ENCODE data around the gene CX3CL1.
"Not testable (repeated sequence)": the region's sequence is repeated elsewhere in the genome, so short reads cannot be mapped to it uniquely, and the experiment has no call there.

The CX3CL1 gene

DNA sequence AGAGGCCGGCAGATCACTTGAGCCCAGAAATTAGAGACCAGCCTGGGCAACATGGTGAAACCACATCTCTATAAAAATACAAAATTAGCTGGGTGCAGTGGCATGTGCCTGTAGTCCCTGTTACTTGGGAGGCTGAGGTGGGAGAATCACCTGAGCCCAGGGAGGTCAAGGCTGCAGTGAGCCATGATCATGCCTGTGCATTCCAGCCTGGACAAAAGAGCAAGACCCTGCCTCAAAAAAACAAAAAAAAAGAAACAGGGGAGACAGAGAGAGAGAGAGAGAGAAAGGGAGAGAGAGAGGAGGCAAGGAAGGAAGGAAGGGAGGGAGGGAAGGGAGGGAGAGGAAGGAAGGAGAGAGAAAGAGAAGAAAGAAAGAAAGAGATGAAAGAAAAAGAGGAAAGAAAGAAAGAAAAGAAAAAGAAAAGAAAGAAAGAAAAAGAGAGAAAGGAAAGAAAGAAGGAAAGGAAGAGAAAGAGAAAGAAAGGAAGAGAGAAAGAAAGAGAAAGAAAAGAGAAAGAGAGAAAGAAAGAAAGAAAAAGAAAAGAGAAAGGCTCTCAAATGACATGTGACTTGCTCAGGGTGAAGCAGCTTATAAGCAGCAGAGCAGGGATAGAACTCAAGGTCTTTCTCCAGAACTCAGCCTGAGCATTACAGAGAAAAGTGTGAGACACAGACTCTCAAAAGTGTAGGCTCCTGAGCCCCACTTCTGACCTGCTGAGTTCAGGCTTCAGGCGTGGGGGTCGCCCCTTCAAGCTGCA, 15.5 kb downstream of the CX3CL1 start:
- no peaks in the 10 kb centered on the region for H3K9me3 ChIP-seq (ENCODE audit: control insufficient read depth, insufficient read depth, low read length)
- H3K4me1 ChIP-seq (ENCODE audit: control insufficient read depth, insufficient read depth, low read length): no peaks in the 10 kb centered on the region
- no peak overlapping the region for H3K9ac ChIP-seq (ENCODE audit: low read depth, low read length)
- no peaks in the 10 kb centered on the region for H3K36me3 ChIP-seq (ENCODE audit: control insufficient read depth, insufficient read depth, low read length)
- no peaks in the 10 kb centered on the region for H3K27me3 ChIP-seq (ENCODE audit: control insufficient read depth, insufficient read depth, low read length)
- no peak overlapping the region for H3K4me3 ChIP-seq (ENCODE audit: low read depth, low read length)

DNA sequence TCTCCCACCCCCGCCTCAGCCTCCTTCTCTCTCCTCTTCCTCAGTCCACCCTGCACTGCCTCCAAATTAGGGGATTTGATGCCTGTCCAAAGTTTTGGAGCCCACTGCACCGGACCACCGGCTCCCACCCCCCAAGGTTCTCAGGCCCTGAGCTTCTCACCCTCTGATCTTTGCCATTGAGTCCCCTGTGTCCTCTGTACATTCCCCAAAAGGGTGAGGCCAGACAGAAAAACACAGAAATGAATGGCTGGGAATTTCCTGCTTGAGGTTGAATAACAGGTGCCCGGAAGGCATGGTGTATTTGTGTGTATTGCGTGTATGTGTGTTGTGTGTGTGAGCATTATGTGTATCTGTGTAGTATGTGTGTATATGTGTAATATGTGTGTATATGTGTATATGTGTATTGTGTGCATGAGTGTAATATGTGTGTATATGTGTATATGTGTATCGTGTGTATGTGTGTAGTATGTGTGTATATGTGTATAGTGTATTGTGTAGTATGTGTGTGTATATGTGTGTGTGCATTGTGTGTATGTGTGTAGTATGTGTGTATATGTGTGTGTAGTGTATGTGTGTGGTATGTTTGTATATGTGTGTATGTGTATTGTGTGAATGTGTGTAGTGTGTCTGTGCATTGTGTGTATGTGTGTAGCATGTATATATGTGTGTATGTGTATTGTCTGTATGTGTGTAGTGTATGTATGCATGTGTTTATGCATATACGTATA, 16.2 kb downstream of the CX3CL1 start:
- H3K4me3 ChIP-seq (ENCODE audit: low read depth, low read length): no peak overlapping the region

DNA sequence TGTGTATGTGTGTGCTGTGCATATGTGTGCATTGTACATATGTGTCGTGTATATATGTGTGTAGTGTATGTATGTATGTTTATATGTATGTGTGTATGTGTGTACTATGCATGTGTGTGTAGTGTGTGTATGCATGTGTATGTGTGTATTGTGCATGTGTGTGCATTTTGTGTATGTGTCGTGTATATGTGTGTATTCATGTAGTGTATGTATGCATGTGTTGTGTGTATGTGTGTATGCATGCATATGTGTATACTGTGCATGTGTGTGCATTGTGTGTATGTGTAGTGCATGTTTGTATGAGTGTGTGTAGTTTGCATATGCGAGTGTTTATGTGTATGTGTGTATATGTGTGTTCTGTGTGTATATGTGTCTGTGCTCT, 16.8 kb downstream of the CX3CL1 start:
- Histone ChIP-seq H3K36me3 (ENCODE audit: control insufficient read depth, insufficient read depth, low read length) (no peaks in the 10 kb centered on the region), H3K4me1 (ENCODE audit: control insufficient read depth, insufficient read depth, low read length) (no peaks in the 10 kb centered on the region), H3K9me3 (ENCODE audit: control insufficient read depth, insufficient read depth, low read length) (no peaks in the 10 kb centered on the region), H3K4me3 (ENCODE audit: low read depth, low read length) (no peak overlapping the region), H3K9ac (ENCODE audit: low read depth, low read length) (no peak overlapping the region), H3K27me3 (ENCODE audit: control insufficient read depth, insufficient read depth, low read length) (no peaks in the 10 kb centered on the region)

More for the DNA sequence above, 16.2 kb downstream of the CX3CL1 start:
- H3K36me3 ChIP-seq (ENCODE audit: control insufficient read depth, insufficient read depth, low read length): no peaks in the 10 kb centered on the region
- no peaks in the 10 kb centered on the region for H3K4me1 ChIP-seq (ENCODE audit: control insufficient read depth, insufficient read depth, low read length)
- no peaks in the 10 kb centered on the region for H3K9me3 ChIP-seq (ENCODE audit: control insufficient read depth, insufficient read depth, low read length)
- no peak overlapping the region for H3K9ac ChIP-seq (ENCODE audit: low read depth, low read length)
- H3K27me3 ChIP-seq (ENCODE audit: control insufficient read depth, insufficient read depth, low read length): no peaks in the 10 kb centered on the region

DNA sequence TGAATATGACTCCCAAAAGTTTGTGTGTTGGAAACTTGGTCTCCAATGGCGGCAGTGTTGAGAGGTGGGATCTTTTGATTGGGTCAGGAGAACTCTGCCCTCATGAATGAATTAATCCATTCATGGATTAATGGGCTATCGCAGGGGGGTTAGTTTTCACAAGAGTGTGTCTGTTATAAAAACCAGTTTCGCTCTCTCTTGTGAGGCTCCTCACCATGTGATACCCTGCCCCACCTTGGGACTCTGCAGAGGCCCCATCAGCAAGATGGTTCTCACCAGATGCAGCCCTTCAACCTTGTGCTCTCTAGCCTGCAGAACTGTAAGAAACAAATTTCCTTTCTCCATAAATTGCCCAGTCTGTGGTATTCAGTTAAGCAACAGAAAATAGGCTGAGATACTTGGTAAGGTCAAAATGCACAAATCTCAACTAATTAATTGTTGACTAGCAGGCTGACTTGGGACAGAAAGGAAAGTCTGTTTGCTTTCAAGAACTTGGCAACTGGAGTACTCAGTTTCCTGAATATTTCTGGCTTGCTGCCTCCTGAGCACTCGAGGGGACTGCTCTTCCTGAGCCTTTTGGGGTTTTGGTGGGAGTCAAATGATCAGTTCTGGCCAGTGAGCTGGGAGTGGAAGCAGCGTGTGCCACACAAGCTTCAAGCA, 18.5 kb downstream of the CX3CL1 start:
- no peaks in the 10 kb centered on the region for H3K27me3 ChIP-seq (ENCODE audit: control insufficient read depth, insufficient read depth, low read length)
- H3K9me3 ChIP-seq (ENCODE audit: control insufficient read depth, insufficient read depth, low read length): no peaks in the 10 kb centered on the region
- H3K9ac ChIP-seq (ENCODE audit: low read depth, low read length): no peak overlapping the region
- H3K36me3 ChIP-seq (ENCODE audit: control insufficient read depth, insufficient read depth, low read length): no peaks in the 10 kb centered on the region
- no peak overlapping the region for H3K4me3 ChIP-seq (ENCODE audit: low read depth, low read length)
- H3K4me1 ChIP-seq (ENCODE audit: control insufficient read depth, insufficient read depth, low read length): no peaks in the 10 kb centered on the region

DNA sequence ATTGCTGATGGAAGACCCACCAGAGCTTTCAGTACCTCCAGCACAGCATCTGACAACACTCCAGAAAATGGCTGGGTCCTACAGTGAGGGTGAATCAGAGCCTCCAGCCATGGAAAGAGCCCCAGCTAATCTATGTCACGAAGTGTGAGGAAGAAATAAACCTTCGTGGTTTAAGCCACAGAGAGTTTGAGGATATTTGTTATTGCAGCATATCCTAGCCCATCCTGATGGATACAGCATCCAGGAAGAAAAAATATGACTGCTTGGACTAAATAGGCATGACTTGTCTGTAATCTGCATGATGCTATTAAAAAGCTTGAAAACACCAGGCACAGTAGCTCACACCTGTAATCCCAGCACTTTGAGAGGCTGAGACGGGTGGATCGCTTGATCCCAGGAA, 19.0 kb downstream of the CX3CL1 start:
- Histone ChIP-seq H3K9ac (ENCODE audit: low read depth, low read length) (no peak overlapping the region), H3K9me3 (ENCODE audit: control insufficient read depth, insufficient read depth, low read length) (no peaks in the 10 kb centered on the region), H3K36me3 (ENCODE audit: control insufficient read depth, insufficient read depth, low read length) (no peaks in the 10 kb centered on the region), H3K27me3 (ENCODE audit: control insufficient read depth, insufficient read depth, low read length) (no peaks in the 10 kb centered on the region), H3K4me3 (ENCODE audit: low read depth, low read length) (no peak overlapping the region), H3K4me1 (ENCODE audit: control insufficient read depth, insufficient read depth, low read length) (no peaks in the 10 kb centered on the region)

DNA sequence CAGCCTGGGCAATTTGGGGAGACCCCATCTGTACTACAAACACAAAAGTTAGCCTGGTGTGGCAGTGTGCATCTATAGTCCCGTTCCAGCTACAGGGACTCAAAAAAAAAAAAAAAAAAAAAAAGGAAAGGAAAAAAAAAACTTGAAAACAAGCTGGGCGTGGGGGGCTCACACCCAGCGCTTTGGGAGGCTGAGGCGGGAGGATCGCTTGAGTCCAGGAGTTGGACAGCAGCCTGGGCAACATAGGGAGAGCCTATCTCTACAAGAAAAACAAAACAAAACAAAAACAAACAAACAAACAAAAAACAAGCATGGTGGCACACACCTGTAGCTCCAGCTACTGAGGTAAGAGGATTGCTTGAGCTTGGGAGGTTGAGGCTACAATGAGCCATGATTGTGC, 19.4 kb downstream of the CX3CL1 start:
- Histone ChIP-seq H3K27me3 (ENCODE audit: control insufficient read depth, insufficient read depth, low read length) (no peaks in the 10 kb centered on the region), H3K4me3 (ENCODE audit: low read depth, low read length) (no peak overlapping the region), H3K9me3 (ENCODE audit: control insufficient read depth, insufficient read depth, low read length) (no peaks in the 10 kb centered on the region), H3K9ac (ENCODE audit: low read depth, low read length) (no peak overlapping the region), H3K36me3 (ENCODE audit: control insufficient read depth, insufficient read depth, low read length) (no peaks in the 10 kb centered on the region), H3K4me1 (ENCODE audit: control insufficient read depth, insufficient read depth, low read length) (no peaks in the 10 kb centered on the region)

DNA sequence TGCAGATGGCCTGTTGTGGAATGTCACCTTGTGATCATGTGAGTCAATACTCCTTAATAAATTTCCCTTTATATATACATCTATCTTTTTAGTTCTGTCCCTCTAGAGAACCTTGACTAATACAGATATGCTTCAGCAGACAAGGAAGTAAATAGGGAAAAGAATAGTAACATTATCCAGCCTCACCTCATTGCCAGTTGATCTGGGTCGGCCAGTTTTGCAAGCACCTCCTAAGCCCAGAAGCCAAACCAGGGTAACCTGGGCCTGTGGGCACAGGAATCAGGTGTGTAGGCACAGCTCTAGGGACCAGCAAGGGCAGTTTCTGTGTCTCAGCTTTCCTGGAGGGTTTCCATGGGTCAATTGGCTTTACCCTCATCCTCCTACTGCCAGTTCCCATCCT, 20.4 kb downstream of the CX3CL1 start:
- Histone ChIP-seq H3K36me3 (ENCODE audit: control insufficient read depth, insufficient read depth, low read length) (no peaks in the 10 kb centered on the region), H3K4me1 (ENCODE audit: control insufficient read depth, insufficient read depth, low read length) (no peaks in the 10 kb centered on the region), H3K9me3 (ENCODE audit: control insufficient read depth, insufficient read depth, low read length) (no peaks in the 10 kb centered on the region), H3K9ac (ENCODE audit: low read depth, low read length) (no peak overlapping the region), H3K4me3 (ENCODE audit: low read depth, low read length) (no peak overlapping the region), H3K27me3 (ENCODE audit: control insufficient read depth, insufficient read depth, low read length) (no peaks in the 10 kb centered on the region)

DNA sequence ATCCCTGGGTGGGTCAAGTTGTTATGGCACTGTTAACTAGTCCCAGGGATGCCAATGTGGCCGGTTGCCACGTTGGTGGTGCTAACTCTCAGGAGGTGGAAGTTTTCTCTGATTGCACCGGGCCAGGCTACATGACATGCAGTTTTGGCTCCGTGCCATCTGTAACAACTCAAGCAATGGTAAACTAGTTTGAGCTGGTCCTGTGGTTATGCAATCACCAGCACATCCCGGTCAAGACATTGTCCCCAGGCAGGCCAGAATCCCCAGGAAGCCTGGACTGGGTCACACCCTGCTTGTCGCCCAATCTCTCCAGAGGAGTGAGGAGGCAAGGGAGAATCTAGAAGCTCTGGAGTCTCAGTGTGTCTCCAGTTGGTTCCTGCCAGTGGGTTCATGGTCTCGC, 22.2 kb downstream of the CX3CL1 start:
- H3K9ac ChIP-seq (ENCODE audit: low read depth, low read length): no peak overlapping the region
- no peaks in the 10 kb centered on the region for H3K27me3 ChIP-seq (ENCODE audit: control insufficient read depth, insufficient read depth, low read length)
- H3K4me1 ChIP-seq (ENCODE audit: control insufficient read depth, insufficient read depth, low read length): no peaks in the 10 kb centered on the region
- H3K9me3 ChIP-seq (ENCODE audit: control insufficient read depth, insufficient read depth, low read length): no peaks in the 10 kb centered on the region
- H3K36me3 ChIP-seq (ENCODE audit: control insufficient read depth, insufficient read depth, low read length): no peaks in the 10 kb centered on the region
- H3K4me3 ChIP-seq (ENCODE audit: low read depth, low read length): no peak overlapping the region

DNA sequence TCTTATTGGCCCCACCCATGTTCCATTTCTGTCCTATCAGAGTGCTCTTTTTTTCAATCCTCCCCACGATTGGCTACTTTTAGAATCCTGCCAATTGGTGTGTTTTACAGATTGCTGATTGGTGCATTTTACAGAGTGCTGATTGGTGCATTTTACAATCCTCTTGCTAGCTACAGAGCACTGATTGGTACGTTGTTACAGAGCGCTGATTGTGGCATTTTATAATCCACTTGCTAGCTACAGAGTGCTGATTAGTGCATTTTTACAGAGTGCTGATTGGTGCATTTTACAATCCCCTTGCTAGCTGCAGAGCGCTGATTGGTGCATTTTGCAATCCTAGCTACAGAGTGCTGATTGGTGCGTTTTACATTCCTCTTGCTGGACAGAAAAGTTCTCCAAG, 22.7 kb downstream of the CX3CL1 start:
- no peaks in the 10 kb centered on the region for H3K27me3 ChIP-seq (ENCODE audit: control insufficient read depth, insufficient read depth, low read length)
- H3K36me3 ChIP-seq (ENCODE audit: control insufficient read depth, insufficient read depth, low read length): no peaks in the 10 kb centered on the region
- H3K4me3 ChIP-seq (ENCODE audit: low read depth, low read length): no peak overlapping the region
- no peaks in the 10 kb centered on the region for H3K4me1 ChIP-seq (ENCODE audit: control insufficient read depth, insufficient read depth, low read length)
- no peak overlapping the region for H3K9ac ChIP-seq (ENCODE audit: low read depth, low read length)
- no peaks in the 10 kb centered on the region for H3K9me3 ChIP-seq (ENCODE audit: control insufficient read depth, insufficient read depth, low read length)

DNA sequence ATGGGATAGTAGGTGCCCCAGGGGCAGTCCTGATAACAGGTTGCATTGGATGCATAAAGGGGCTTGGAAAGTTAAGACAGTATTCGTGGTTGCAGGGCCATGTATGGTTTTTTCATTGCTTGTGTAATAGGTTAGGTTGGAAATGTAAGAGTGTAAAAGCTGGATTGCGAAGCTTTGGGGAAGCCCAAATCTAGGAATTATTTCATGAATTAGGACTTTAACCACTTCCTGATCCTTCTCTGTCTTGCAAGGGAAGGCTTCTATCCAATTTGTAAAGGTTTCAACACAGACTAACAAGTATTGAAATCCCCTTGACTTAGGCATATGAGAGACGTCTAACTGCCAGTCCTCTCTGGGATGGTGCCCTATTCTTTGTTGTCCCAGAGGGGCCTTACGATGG, 24.5 kb downstream of the CX3CL1 start:
- no peaks in the 10 kb centered on the region for H3K27me3 ChIP-seq (ENCODE audit: control insufficient read depth, insufficient read depth, low read length)
- no peak overlapping the region for H3K4me3 ChIP-seq (ENCODE audit: low read depth, low read length)
- no peaks in the 10 kb centered on the region for H3K4me1 ChIP-seq (ENCODE audit: control insufficient read depth, insufficient read depth, low read length)
- no peak overlapping the region for H3K9ac ChIP-seq (ENCODE audit: low read depth, low read length)
- H3K36me3 ChIP-seq (ENCODE audit: control insufficient read depth, insufficient read depth, low read length): no peaks in the 10 kb centered on the region
- no peaks in the 10 kb centered on the region for H3K9me3 ChIP-seq (ENCODE audit: control insufficient read depth, insufficient read depth, low read length)

DNA sequence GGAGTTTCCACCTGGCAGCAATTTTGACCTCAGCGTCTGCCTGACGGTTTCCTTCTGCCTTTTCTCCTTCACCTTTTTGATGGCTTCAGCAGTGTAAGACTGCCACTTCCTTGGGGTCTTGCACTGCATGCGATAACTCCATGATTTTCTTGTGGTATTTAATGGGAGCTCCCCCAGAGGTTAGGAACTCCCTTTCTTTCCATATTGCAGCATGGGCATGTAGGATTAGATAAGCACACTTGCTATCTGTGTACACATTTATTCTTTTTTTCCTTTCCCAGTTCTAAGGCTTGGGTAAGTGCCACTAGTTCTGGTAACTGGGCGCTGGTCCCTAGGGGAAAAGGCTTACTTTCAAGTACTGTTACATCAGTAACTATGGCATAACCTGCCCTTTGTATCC, 25.2 kb downstream of the CX3CL1 start:
- H3K9ac ChIP-seq (ENCODE audit: low read depth, low read length); H3K9me3 ChIP-seq (ENCODE audit: control insufficient read depth, insufficient read depth, low read length): not testable (repeated sequence)

More for the DNA sequence above, 25.2 kb downstream of the CX3CL1 start:
- not testable (repeated sequence) for H3K4me1 ChIP-seq (ENCODE audit: control insufficient read depth, insufficient read depth, low read length); H3K36me3 ChIP-seq (ENCODE audit: control insufficient read depth, insufficient read depth, low read length); H3K4me3 ChIP-seq (ENCODE audit: low read depth, low read length); H3K27me3 ChIP-seq (ENCODE audit: control insufficient read depth, insufficient read depth, low read length)

Data from iPS-15b (cell line).